GM19467 (cell line): ENCODE measurements around the gene KCNJ8.

Source experiments
- ATAC-seq: cut with Tn5 transposase; IDR thresholded peaks from one replicate; pipeline ENCODE4 v1.9.1; 2021; ENCODE audit warnings: mild to moderate bottlenecking, moderate library complexity; ENCODE audit not compliant: unreplicated experiment

KCNJ8 gene

DNA sequence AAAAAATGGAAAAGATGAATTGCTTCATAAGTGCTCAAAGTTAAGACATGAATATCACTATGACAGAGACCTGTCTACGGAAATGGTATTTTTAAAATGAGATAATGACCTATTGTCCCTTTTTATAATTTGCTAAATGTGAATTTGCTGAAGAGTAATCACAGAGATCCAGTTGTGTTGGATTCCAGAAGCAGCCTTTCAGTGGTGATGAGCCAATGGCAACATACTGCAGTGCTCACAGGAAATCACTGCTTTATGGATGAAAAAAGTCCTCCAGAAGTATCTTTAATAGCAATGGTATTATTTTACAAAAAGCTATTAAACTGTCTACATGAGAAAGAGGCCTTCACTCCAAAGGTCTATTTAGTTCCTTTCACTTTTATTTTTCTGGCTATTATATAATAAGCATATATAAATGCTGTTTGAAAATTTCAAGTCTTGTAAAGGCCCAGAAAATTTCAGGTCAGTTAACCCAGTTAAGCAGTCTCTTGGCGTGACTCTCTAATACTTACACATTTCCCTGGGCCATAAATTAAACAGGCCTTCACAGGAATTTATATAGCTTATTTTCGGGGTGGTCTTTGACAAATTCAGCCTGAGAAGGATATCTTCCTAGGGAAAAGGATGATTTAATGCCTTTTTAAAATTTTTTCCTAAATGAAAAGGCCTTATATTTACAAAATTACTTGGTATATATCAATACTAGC, 55.4 kb downstream of the KCNJ8 start:
- ATAC-seq: no peak

DNA sequence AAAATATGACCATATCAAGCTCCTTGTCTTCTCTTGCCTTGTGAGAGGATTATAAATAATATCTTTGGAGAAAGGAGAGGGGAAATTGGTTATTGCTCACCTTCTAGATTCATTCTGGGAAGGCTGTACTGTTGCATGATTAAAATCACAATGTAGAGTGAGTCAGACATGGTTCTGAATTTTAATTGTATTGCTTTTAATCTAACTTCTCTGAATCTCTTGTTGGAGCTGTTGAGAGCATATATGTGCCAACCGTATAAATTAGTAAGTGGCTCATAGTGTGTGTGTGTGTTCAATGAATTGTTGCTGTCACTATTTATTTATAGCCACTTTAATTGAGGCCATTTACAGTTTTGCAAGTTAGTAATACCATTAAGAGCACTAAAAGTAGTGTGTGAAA, 56.1 kb downstream of the KCNJ8 start:
- no peak for ATAC-seq

DNA sequence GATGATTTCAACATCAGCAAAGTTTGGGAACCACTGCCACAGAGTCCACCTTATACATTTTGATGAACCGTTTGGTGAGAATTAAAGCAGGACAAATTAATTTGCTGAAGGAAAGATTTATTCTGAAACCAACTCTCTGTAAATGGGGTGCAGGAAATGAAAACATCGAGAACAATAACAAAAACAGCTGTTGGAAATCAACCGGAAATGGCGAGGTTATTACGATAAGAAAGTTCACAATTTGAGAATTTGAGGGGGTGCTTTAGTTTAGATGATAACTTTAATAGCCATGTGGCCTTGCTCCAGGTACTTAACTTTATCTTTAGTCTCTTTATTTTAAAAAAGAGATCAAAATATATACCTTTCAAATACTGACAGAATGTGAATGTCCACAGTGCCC, 56.7 kb downstream of the KCNJ8 start:
- ATAC-seq: no peak

DNA sequence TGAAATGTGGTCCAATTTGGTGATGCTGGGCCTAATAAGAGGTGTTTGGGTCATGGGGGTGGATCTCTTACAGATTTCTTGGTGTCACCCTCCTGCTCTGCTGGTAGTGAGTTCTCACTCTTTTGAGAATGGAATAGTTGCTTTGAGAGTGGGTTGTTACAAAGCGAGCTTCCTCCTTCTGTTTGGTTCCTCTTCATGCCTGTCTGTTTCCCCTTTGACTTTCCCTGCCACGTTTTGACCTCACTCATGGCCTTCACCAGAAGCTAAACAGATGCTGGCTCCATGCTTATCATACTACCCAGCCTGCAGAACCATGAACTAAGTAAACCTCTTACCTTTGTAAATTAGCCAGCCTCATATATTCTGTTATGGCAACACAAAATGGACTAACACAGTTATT, 59.1 kb downstream of the KCNJ8 start:
- no peak for ATAC-seq
